KMS-11 (cell line): ENCODE results near the gene IGSF6.

ENCODE experiments used
- H2AFZ ChIP-seq: fragments of 200-600 bp; sonication (generic); 2 replicates; pipeline ENCODE4 v1.6.1; 2016; ENCODE audit warnings: antibody characterized with exemption, mixed run types, low read depth
- H3K27ac ChIP-seq: fragments of 200-600 bp; sonication (generic); 2 replicates; pipeline ENCODE4 v1.6.1; 2016; ENCODE audit warnings: mild to moderate bottlenecking, mixed run types
- H3K27me3 ChIP-seq: fragments of 200-600 bp; sonication (generic); 2 replicates; pipeline ENCODE4 v1.6.1; 2017; ENCODE audit warnings: mild to moderate bottlenecking, low read depth, mixed run types, moderate library complexity; ENCODE audit not compliant: insufficient read depth
- H3K36me3 ChIP-seq: fragments of 200-600 bp; sonication (generic); 2 replicates; pipeline ENCODE4 v1.6.1; 2017; ENCODE audit warnings: mild to moderate bottlenecking, mixed run types; ENCODE audit not compliant: insufficient read depth
- H3K4me1 ChIP-seq: fragments of 200-600 bp; sonication (generic); 2 replicates; pipeline ENCODE4 v1.6.1; 2016; ENCODE audit warnings: mild to moderate bottlenecking, low read depth, mixed run types; ENCODE audit not compliant: poor library complexity, severe bottlenecking
- H3K4me2 ChIP-seq: fragments of 200-600 bp; sonication (generic); 2 replicates; pipeline ENCODE4 v1.7.0; 2016; ENCODE audit warnings: mild to moderate bottlenecking, mixed run types
- H3K4me3 ChIP-seq: fragments of 200-600 bp; sonication (generic); IDR thresholded peaks from 2 replicates; pipeline ENCODE4 v1.6.1; 2017; ENCODE audit warnings: low read depth, low read length, mixed read lengths; ENCODE audit not compliant: insufficient read depth
- H3K79me2 ChIP-seq: fragments of 200-600 bp; sonication (generic); 2 replicates; pipeline ENCODE4 v1.6.1; 2016; ENCODE audit warnings: low read depth, mixed run types; ENCODE audit not compliant: insufficient read depth
- H3K9ac ChIP-seq: fragments of 200-600 bp; sonication (generic); 2 replicates; pipeline ENCODE4 v1.6.1; 2016; ENCODE audit warnings: mild to moderate bottlenecking, mixed run types
- H4K20me1 ChIP-seq: fragments of 200-600 bp; sonication (generic); 2 replicates; pipeline ENCODE4 v1.6.1; 2016; ENCODE audit warnings: mild to moderate bottlenecking, mixed run types; ENCODE audit not compliant: insufficient read depth
- CTCF ChIP-seq: fragments of 200-600 bp; sonication (generic); conservative IDR thresholded peaks from 2 replicates; pipeline ENCODE4 v1.6.1; 2017; ENCODE audit warnings: low read depth, mild to moderate bottlenecking, antibody characterized with exemption, low read length, moderate library complexity, mixed read lengths

IGSF6 gene

GRCh38 chr16:21643785-21644184 lies 8.6 kb downstream of the IGSF6 start:
- Histone ChIP-seq H3K79me2 (peaks cover 12% of the 10 kb centered on the region), H2AFZ (no peak overlapping the region), H4K20me1 (no peaks in the 10 kb centered on the region), H3K36me3 (no peaks in the 10 kb centered on the region), H3K4me2 (peak overlapping the region; percentile 90; the same call in 1 of the 2 replicates), H3K9ac (no peak overlapping the region), H3K4me1 (peaks cover 46% of the 10 kb centered on the region), H3K27ac (no peak overlapping the region), H3K4me3 (no peak overlapping the region), H3K27me3 (no peaks in the 10 kb centered on the region)
- TF ChIP-seq CTCF: no peak

- no peak for TF ChIP-seq CTCF
- Histone ChIP-seq H3K4me2 (no peak overlapping the region), H3K4me1 (peaks cover 55% of the 10 kb centered on the region), H4K20me1 (no peaks in the 10 kb centered on the region), H3K4me3 (no peak overlapping the region), H2AFZ (no peak overlapping the region), H3K27ac (no peak overlapping the region), H3K27me3 (no peaks in the 10 kb centered on the region), H3K79me2 (peaks cover 12% of the 10 kb centered on the region), H3K36me3 (no peaks in the 10 kb centered on the region), H3K9ac (no peak overlapping the region)
Observed at GRCh38 chr16:21642861-21643260, 9.5 kb downstream of the IGSF6 start.

GRCh38 chr16:21641916-21642315 lies 10.5 kb downstream of the IGSF6 start:
- H3K4me1 ChIP-seq: peaks cover 55% of the 10 kb centered on the region
- H3K27ac ChIP-seq: no peak overlapping the region
- no peak overlapping the region for H3K4me3 ChIP-seq
- H3K4me2 ChIP-seq: no peak overlapping the region
- no peak overlapping the region for H3K9ac ChIP-seq
- no peaks in the 10 kb centered on the region for H3K36me3 ChIP-seq
- peaks cover 12% of the 10 kb centered on the region for H3K79me2 ChIP-seq
- no peak overlapping the region for H2AFZ ChIP-seq
- no peak for TF ChIP-seq CTCF
- H4K20me1 ChIP-seq: no peaks in the 10 kb centered on the region
- no peaks in the 10 kb centered on the region for H3K27me3 ChIP-seq

GRCh38 chr16:21639493-21639892 lies 12.9 kb downstream of the IGSF6 start:
- H3K4me2 ChIP-seq: no peak overlapping the region
- H3K9ac ChIP-seq: no peak overlapping the region
- H3K36me3 ChIP-seq: no peaks in the 10 kb centered on the region
- no peaks in the 10 kb centered on the region for H3K27me3 ChIP-seq
- no peaks in the 10 kb centered on the region for H4K20me1 ChIP-seq
- no peak for TF ChIP-seq CTCF
- no peak overlapping the region for H2AFZ ChIP-seq
- no peaks in the 10 kb centered on the region for H3K79me2 ChIP-seq
- H3K4me1 ChIP-seq: peaks cover 33% of the 10 kb centered on the region
- H3K27ac ChIP-seq: no peak overlapping the region
- no peak overlapping the region for H3K4me3 ChIP-seq
